Stimulated activated CD4-positive, alpha-beta T cell treated with anti-CD3 and anti-CD28 coated beads, Interleukin-4, amount 100 ng/mL, for 4 hours (primary cell): ENCODE data around the gene SLC36A4.
"Not testable (repeated sequence)": the region's sequence is repeated elsewhere in the genome, so short reads cannot be mapped to it uniquely, and the experiment has no call there.

Experiments used
- DNase-seq, 2 experiments: peaks; one replicate each; pipeline ENCODE4 v3.0.0-alpha.2; 2020

Gene SLC36A4

GRCh38 chr11:93197380-93198214 lies at the start of gene SLC36A4:
Gene SLC36A4, minus strand, starts transcription at chr11:93197991. Its CDS starts 159 bp downstream, at chr11:93197832.
- peak; percentile 79 to 87 for DNase-seq

GRCh38 chr11:93246790-93247189 lies 49.0 kb upstream of the SLC36A4 start:
- not testable (repeated sequence) for DNase-seq

GRCh38 chr11:93244018-93244417 lies 46.2 kb upstream of the SLC36A4 start:
- no peak for DNase-seq

- DNase-seq = no peak
These were observed 42.2 kb upstream of the SLC36A4 start for GRCh38 chr11:93239966-93240365.

- DNase-seq = no peak
These were observed 41.2 kb upstream of the SLC36A4 start for GRCh38 chr11:93238956-93239355.

- DNase-seq = no peak
These were observed 39.2 kb upstream of the SLC36A4 start for GRCh38 chr11:93236741-93237675.

GRCh38 chr11:93234602-93235207 lies 36.9 kb upstream of the SLC36A4 start:
- peak; percentile 49 to 57 for DNase-seq

- DNase-seq = no peak
These were observed 32.1 kb upstream of the SLC36A4 start for GRCh38 chr11:93229876-93230275.

GRCh38 chr11:93225662-93226061 lies 27.9 kb upstream of the SLC36A4 start:
- DNase-seq = no peak

GRCh38 chr11:93221539-93221938 lies 23.7 kb upstream of the SLC36A4 start:
- no peak for DNase-seq

GRCh38 chr11:93220078-93220477 lies 22.3 kb upstream of the SLC36A4 start:
- no peak for DNase-seq

GRCh38 chr11:93219440-93219839 lies 21.6 kb upstream of the SLC36A4 start:
- no peak for DNase-seq

- DNase-seq = no peak
These were observed 18.8 kb upstream of the SLC36A4 start for GRCh38 chr11:93216511-93217101.

- DNase-seq = no peak
These were observed 15.8 kb upstream of the SLC36A4 start for GRCh38 chr11:93213622-93214021.

- no peak for DNase-seq
These were observed 14.3 kb upstream of the SLC36A4 start for GRCh38 chr11:93212094-93212493.

GRCh38 chr11:93209466-93209865 lies 11.7 kb upstream of the SLC36A4 start:
- no peak for DNase-seq

GRCh38 chr11:93208663-93209270 lies 11.0 kb upstream of the SLC36A4 start:
- DNase-seq = no peak

- no peak for DNase-seq
These were observed 1.8 kb upstream of the SLC36A4 start for GRCh38 chr11:93199616-93200015.

- no peak for DNase-seq
These were observed 539 bp upstream of the SLC36A4 start for GRCh38 chr11:93198215-93198845.

- DNase-seq = no peak
These were observed 893 bp downstream of the SLC36A4 start for GRCh38 chr11:93196816-93197379.

- DNase-seq = no peak
These were observed 3.0 kb downstream of the SLC36A4 start for GRCh38 chr11:93194673-93195291.
